Stimulated activated CD4-positive, alpha-beta T cell treated with anti-CD3 and anti-CD28 coated beads, Interleukin-1b, Interleukin-23, amount 100 ng/mL, for 1 hour (primary cell): ENCODE measurements around the gene FAM170B.

Experiments used
- DNase-seq, 2 donors: peaks; one replicate each; pipeline ENCODE4 v3.0.0-alpha.2; 2020; ENCODE audit warnings: low read depth in 2 of 2

The FAM170B gene

DNA sequence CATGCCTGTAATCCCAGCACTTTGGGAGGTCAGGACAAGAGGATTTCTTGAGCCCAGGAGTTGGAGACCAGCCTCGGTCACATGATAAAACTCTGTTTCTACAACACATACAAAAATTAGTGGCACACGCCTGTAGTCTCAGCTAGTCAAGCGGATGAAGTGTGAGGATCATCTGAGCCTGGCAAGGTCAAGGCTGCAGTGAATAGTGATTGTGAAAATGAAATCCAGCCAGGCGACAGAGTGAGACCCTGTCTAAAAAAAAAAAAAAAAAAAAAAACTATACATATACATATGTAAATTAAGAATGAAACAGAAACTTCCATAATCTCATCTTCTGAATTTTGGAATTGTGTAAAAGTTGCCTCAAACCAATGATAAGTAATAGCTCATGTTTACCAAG, 18.2 kb upstream of the FAM170B start:
- DNase-seq = no peak

- DNase-seq = no peak
Measured at GRCh38 chr10:49151481-49151880, 17.7 kb upstream of the FAM170B start.

- DNase-seq = no peak
Measured at GRCh38 chr10:49151025-49151445, 17.2 kb upstream of the FAM170B start.

GRCh38 chr10:49150426-49150825, 16.6 kb upstream of the FAM170B start:
- DNase-seq = no peak

GRCh38 chr10:49149881-49150280, 16.1 kb upstream of the FAM170B start:
- no peak for DNase-seq

DNA sequence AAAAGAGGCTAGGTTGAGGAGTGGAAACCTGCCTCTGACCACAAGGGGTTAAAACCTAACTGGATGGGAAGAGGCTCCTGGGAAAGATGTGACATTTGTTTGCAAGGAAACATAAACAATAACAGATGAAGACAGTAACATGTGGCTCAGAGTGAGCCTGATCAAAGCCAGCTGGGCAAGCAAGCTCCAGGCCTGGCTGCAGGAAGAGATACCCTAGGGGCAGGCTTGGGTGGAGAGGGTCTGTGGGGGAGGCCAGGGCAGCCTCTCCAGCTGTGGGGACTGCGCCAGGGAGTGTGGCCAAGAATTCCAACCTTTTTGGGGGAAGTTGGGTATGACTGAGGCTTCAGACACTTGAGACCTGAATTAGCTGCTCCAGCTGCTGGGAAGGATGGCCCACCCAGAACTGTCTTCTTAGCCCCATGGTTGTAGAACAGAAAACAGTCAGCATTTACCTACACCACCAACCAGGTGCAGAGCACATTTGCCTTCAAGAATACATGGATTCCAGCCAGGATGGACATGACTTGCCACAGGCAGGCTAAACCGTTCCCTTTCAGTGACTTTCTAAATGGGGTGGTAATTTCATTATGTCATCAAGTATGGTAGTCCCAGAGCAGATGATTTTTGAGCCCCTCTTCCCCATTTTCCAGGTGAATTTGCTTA, 10.4 kb upstream of the FAM170B start:
- no peak for DNase-seq

DNA sequence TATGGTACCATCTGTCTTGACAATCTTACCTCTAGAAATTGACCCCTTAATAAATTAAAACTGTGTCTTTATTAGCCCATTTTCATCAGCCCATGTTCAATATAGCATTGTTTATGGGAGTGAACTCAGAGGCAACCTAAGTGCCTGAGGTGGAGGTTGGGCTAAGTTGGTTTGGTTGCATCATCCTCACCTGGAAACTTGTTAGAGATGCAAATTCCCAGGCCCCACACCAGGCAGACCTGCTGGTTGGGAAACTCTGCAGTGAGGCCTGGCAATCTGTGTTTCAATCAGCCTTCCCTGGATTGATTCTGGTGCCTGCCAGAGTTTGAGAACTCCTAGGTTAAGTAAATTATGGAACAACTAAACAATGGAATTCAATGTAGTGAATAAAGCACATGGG, 9.4 kb upstream of the FAM170B start:
- no peak for DNase-seq

- DNase-seq = no peak
Measured at GRCh38 chr10:49141541-49142332, 7.9 kb upstream of the FAM170B start.

GRCh38 chr10:49140304-49141177, 6.7 kb upstream of the FAM170B start:
- DNase-seq = no peak

- DNase-seq = no peak
Measured at GRCh38 chr10:49139846-49140195, 6.0 kb upstream of the FAM170B start.

- DNase-seq = no peak
Measured at GRCh38 chr10:49139028-49139845, 5.4 kb upstream of the FAM170B start.

DNA sequence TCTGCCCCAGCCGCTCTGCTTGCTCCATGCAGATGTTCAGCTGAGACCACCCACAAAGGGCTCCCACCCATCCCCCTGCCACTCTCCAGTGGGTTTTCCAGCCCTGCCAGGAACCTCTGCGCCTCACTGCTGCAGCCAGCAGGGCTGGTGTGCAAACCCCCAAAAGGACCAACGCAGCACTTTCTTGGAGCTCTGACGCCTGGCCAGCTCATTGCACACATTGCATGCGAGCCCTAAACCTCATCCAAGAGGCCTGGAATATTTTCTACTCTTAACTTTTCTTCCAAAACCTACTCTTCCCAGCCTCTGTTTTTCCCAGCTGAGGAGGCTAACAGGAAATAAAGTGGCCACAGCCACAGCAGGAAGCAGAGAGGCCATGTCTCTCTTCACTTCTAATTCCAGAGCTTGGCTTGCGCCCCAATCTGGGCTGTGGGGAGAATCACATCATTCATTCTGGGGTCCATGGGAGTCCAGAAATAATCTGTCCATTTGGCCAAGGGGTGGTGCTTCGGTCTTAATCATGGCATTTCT, 4.6 kb upstream of the FAM170B start:
- no peak for DNase-seq

DNA sequence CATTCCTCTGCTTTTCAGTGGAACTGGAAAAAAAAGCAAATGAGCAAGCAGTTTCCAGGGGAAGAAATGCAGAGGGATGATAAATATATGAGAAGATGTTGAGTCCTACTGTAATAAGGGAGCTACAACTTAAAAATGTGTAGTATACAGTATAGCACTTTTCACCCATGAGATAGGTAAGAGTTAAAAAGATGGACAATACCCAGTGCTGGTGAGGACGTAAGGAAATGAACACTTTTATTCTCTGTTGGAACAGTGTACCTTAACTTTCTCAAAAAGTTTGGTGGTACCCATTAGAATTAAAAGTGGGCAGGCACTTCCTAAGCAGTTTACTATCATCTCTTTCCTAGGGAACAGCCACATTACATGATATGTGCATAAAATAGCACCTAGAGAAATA, 2.7 kb upstream of the FAM170B start:
- no peak for DNase-seq

DNA sequence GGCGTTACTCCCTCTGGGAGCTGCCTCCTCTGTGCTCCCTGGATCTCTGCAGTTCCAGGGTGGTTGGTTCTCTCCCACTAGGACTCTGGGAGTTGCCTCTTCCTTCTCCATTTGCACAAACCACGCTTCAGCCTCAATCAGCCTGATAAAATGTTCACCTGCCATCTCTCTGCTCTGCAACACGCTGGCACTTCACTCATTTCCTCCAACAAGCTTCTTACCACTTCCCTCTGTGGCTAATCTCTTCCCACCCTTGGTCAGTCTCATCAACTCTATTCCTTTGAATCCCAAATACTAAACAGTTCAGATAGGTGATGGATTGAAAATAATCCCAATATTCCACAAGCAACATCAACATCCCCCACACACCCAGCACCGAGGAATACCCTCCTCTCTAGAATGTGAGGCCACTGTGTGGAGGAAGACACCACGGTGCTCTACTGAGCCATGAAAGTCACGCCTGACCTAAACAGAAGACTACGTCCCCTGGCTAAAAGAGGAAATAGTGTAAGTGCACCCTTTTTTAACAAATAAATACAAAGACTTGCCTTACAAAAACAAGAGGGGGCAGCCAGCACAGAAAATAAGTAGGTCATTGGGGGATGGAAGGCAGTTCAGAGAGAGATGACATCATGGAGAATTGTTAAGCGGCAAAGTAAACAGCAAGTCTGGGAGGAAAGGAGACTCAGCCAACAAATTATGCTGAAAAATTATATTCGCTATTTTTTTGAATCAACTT, 1.9 kb upstream of the FAM170B start:
- no peak for DNase-seq

DNA sequence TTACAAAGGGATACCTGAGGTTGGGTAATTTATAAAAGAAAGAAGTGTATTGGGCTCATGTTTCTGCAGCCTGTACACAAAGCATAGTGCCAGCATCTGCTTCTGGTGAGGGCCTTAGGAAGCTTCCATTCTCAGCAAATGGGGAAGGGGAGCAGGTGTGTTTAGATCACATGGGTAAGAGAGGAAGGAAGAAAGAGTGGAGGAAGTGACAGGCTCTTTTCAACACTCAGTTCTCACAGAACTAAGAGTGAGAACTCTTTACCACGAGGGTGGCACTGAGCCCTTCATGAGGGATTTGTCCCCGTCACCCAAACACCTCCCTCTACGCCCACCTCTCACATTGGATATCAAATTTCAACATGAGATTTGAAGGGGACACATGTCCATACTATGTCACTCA, 506 bp upstream of the FAM170B start:
- no peak for DNase-seq

GRCh38 chr10:49132362-49132737, 1.5 kb downstream of the FAM170B start:
- no peak for DNase-seq

DNA sequence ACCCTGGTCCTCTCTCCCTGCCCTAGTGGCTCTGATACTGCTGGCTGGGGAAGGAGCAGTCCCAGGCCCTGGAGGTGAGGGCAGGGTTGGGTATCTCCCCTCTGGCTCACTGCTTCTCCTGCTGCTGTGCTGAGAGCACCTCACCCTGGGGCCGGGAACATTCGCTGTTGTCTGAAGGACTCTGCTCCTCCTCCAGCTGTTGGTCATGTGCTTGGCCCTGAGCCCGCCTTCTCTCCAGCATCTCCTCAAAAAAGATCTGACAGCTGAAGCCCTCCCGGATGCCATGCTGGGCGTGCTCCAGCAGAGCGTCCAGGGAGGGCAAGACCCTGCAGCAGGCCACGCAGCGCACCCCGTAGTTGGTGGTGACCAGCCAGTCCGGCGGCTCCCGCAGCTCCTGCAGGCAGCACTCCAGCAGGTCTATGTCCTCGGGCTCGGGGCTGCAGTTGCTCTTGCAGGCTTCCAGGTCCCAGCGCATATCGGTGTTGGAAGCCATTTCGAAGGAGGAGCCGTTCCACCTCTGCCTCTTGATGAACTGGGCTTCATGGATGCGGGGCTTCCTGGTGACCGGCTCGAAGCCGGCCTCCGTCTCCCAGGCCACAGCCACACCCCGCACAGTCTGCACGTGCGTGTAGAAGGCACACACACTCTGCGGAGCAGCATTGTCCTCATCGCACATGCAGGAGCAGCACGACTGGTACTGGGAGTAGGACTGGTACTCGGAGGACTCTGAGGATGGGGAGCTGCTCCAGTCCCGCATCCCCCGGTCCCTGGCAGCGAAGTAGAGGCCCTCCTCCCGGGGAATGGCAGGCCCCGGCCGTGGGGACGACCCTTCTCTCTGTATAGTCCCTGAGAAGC, 2.1 kb downstream of the FAM170B start:
- DNase-seq = no peak

DNA sequence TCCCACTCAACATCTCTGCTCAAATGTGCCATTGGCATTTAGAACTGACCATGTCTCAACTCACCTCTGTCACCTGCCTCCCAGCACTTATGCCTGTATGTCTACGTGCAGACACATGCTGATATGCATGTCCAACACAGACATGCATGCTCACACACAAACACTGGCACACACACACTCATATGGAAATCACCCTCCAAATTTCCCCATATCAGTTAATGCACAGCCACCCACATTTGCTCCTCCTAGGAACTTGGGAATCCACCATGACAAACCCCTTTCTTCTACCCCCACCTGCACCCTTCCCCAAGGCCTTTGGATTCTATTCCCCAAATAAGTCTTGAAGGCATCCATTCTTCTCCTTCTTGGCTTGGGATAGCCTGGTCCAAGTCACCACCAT, 4.4 kb downstream of the FAM170B start:
- no peak for DNase-seq

- no peak for DNase-seq
Measured at GRCh38 chr10:49128854-49129253, 5.0 kb downstream of the FAM170B start.
